Natural killer cell (primary cell): ENCODE measurements around the gene SLC47A2. TPM values are rescaled to one million over a fixed set of nuclear protein-coding genes. Genes with fewer than 3 reads are reported as not detected.

ENCODE experiments used
- ATAC-seq, 3 donors: fragments of 150-1000 bp in 2 of 3; fragments of 200-7000 bp in 1 of 3; cut with Tn5 transposase; 1 replicate in 1 of 3; 2 replicates in 2 of 3; pipeline ENCODE4 v1.10.0; 2021; ENCODE audit warnings: mild to moderate bottlenecking in 2 of 3, moderate library complexity in 2 of 3
- DNase-seq, 2 donors: peaks; one replicate each; pipeline versions ENCODE4 v3.0.0 to v3.0.0-alpha.2; 2013 to 2021; ENCODE audit warnings: mixed read lengths in 1 of 2
- H3K27ac ChIP-seq: one replicate; pipeline ENCODE4 v1.5.1; 2013; ENCODE audit warnings: mild to moderate bottlenecking, low read length
- H3K27me3 ChIP-seq: one replicate; pipeline ENCODE4 v1.6.1; 2013; ENCODE audit warnings: low read length; ENCODE audit not compliant: control insufficient read depth, insufficient read depth
- H3K36me3 ChIP-seq: one replicate; pipeline ENCODE4 v1.6.1; 2013; ENCODE audit warnings: low read length; ENCODE audit not compliant: control insufficient read depth, insufficient read depth
- H3K4me1 ChIP-seq: one replicate; pipeline ENCODE4 v1.6.1; 2013; ENCODE audit warnings: low read length; ENCODE audit not compliant: control insufficient read depth, insufficient read depth
- H3K4me3 ChIP-seq: one replicate; pipeline ENCODE4 v1.5.1; 2013; ENCODE audit warnings: low read length
- H3K9me3 ChIP-seq: one replicate; pipeline ENCODE4 v1.6.1; 2013; ENCODE audit warnings: low read length; ENCODE audit not compliant: control insufficient read depth, insufficient read depth
- H3K27ac Mint-ChIP-seq, 2 donors: one replicate each; pipeline ENCODE4 v1.8.0; 2022; ENCODE audit warnings: mild to moderate bottlenecking in 2 of 2, mixed read lengths in 2 of 2, moderate library complexity in 1 of 2
- H3K27me3 Mint-ChIP-seq, 2 donors: one replicate each; pipeline ENCODE4 v1.8.0; 2022; ENCODE audit warnings: low read depth in 2 of 2, mixed read lengths in 2 of 2
- H3K36me3 Mint-ChIP-seq: one replicate; pipeline ENCODE4 v1.8.0; 2022; ENCODE audit warnings: mixed read lengths
- H3K4me1 Mint-ChIP-seq, 2 donors: one replicate each; pipeline ENCODE4 v1.8.0; 2022; ENCODE audit warnings: mixed read lengths in 2 of 2
- H3K4me3 Mint-ChIP-seq: one replicate; pipeline ENCODE4 v1.8.0; 2022; ENCODE audit warnings: mild to moderate bottlenecking, moderate library complexity, mixed read lengths
- H3K9me3 Mint-ChIP-seq, 2 donors: one replicate each; pipeline ENCODE4 v1.8.0; 2022; ENCODE audit warnings: mixed read lengths in 2 of 2
- CTCF ChIP-seq: fragments of 200-600 bp; IDR thresholded peaks from one replicate; pipeline ENCODE4 v1.8.0; 2022; ENCODE audit warnings: antibody characterized with exemption
- WGBS: methylation state at CpG from one replicate; pipeline ENCODE4 v1.1.7; 2013; ENCODE audit warnings: missing lambda C conversion rate; ENCODE audit not compliant: insufficient coverage; 5-methylcytosine and 5-hydroxymethylcytosine counted together
- intact Hi-C: fragments of 100-400 bp; cut with micrococcal nuclease; formaldehyde crosslinking; loops from one replicate; pipeline ENCODE4 v1.14.2; 2022
- total RNA-seq, 4 donors: library from RNA; stranded (reverse); fragments of 120-200 nt in 1 of 4; gene quantifications; one replicate each; pipeline versions ENCODE4 v1.2.3 to v1.2.4, GENCODE V29; 2013 to 2022

The SLC47A2 gene
- total RNA-seq, 3 donors from 2014 or later (not counting 1 experiment from before 2014, with no cell fraction given) = not detected

- no peak overlapping the region for H3K4me3 ChIP-seq
- H3K9me3 ChIP-seq = no peaks in the 10 kb centered on the region
- no peak overlapping the region for H3K27ac ChIP-seq
- Mint-ChIP-seq H3K27me3 (peaks cover 0 to 3% of the 10 kb centered on the region in 2 donors), H3K27ac (no peak overlapping the region), H3K4me1 (no peaks in the 10 kb centered on the region), H3K36me3 (no peaks in the 10 kb centered on the region), H3K9me3 (no peaks in the 10 kb centered on the region), H3K4me3 (no peak overlapping the region)
- WGBS = 77% methylated on average over 8 of the region's 11 CpGs
- ATAC-seq (no peak), DNase-seq (no peak)
- H3K4me1 ChIP-seq = no peaks in the 10 kb centered on the region
- H3K36me3 ChIP-seq = no peaks in the 10 kb centered on the region
- H3K27me3 ChIP-seq = no peaks in the 10 kb centered on the region
- no peak for TF ChIP-seq CTCF
- intact Hi-C loops = no loop called here
These were observed 17.7 kb upstream of the SLC47A2 start for GRCh38 chr17:19733953-19734526.

DNA sequence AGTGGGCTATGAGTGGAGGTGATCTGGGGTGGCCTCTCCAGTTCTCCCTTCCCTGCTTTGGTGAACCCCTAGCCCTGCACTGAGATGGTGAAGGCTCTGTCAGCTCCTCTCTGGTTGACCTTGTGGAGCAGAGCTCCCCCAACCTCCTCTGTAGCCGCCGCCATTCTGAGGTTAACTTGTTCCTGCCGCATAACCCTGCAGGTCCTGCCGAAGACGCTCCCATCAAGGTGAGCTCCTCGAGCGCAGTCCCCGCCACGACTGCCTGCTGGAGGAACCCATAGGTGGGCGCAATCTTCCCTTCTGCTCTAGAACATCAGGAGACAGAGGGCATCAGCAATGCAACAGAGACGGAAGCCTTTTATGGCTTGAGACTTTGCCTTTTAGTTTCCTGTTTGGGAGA is 15.2 kb upstream of the SLC47A2 start:
- H3K9me3 ChIP-seq = no peaks in the 10 kb centered on the region
- intact Hi-C loops = no loop called here
- Mint-ChIP-seq H3K36me3 (no peaks in the 10 kb centered on the region), H3K4me1 (no peaks in the 10 kb centered on the region), H3K4me3 (no peak overlapping the region), H3K27ac (no peak overlapping the region), H3K9me3 (no peaks in the 10 kb centered on the region), H3K27me3 (peaks cover 0 to 3% of the 10 kb centered on the region in 2 donors)
- no peaks in the 10 kb centered on the region for H3K36me3 ChIP-seq
- no peak for ATAC-seq
- DNase-seq = no peak
- no peaks in the 10 kb centered on the region for H3K27me3 ChIP-seq
- WGBS = 93% methylated on average over 11 of the region's 11 CpGs
- no peak overlapping the region for H3K4me3 ChIP-seq
- no peak overlapping the region for H3K27ac ChIP-seq
- H3K4me1 ChIP-seq = no peaks in the 10 kb centered on the region
- TF ChIP-seq CTCF = no peak

- H3K9me3 Mint-ChIP-seq = no peaks in the 10 kb centered on the region
- no peaks in the 10 kb centered on the region for H3K9me3 ChIP-seq
- H3K36me3 Mint-ChIP-seq = no peaks in the 10 kb centered on the region
- no peak for DNase-seq
- H3K27ac ChIP-seq = no peak overlapping the region
- WGBS = 71% methylated on average over 4 of the region's 4 CpGs
- intact Hi-C loops = no loop called here
- no peak overlapping the region for H3K27ac Mint-ChIP-seq
- H3K4me1 Mint-ChIP-seq = no peaks in the 10 kb centered on the region
- no peak for TF ChIP-seq CTCF
- no peaks in the 10 kb centered on the region for H3K27me3 ChIP-seq
- no peaks in the 10 kb centered on the region for H3K36me3 ChIP-seq
- H3K4me3 ChIP-seq = no peak overlapping the region
- ATAC-seq = no peak
- H3K4me3 Mint-ChIP-seq = no peak overlapping the region
- no peaks in the 10 kb centered on the region for H3K4me1 ChIP-seq
- H3K27me3 Mint-ChIP-seq = peaks cover 0 to 3% of the 10 kb centered on the region in 2 donors
These were observed 14.5 kb upstream of the SLC47A2 start for GRCh38 chr17:19730843-19731242.

DNA sequence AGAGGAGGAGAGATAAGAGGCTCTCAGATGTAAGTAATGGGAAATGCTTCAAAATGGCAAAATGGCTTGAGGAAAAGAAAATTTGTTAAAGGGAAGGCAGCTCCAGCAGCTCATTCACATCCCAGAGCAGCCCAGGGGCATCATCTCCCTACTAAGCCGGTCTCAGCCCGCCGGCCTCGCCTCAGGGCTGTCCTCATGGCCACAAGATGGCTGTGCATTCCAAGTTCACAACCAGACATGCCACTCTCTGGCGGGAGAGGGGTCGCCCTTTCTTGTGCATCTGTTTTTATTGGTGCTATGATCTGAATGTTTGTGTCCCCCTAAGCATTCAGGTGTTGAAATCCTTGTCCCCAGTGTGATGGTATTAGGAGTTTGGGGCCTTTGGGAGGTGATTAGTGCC is 13.5 kb upstream of the SLC47A2 start:
- Histone ChIP-seq H3K36me3 (no peaks in the 10 kb centered on the region), H3K4me3 (no peak overlapping the region), H3K4me1 (peaks cover 3% of the 10 kb centered on the region), H3K27ac (no peak overlapping the region), H3K9me3 (no peaks in the 10 kb centered on the region), H3K27me3 (no peaks in the 10 kb centered on the region)
- Mint-ChIP-seq H3K4me3 (no peak overlapping the region), H3K27ac (no peak overlapping the region), H3K9me3 (no peaks in the 10 kb centered on the region), H3K27me3 (peaks cover 0 to 3% of the 10 kb centered on the region in 2 donors), H3K36me3 (no peaks in the 10 kb centered on the region), H3K4me1 (peaks cover 7 to 8% of the 10 kb centered on the region in 2 donors)
- WGBS = over 99% methylated on average over 6 of the region's 6 CpGs
- no peak for ATAC-seq
- no peak for DNase-seq
- intact Hi-C loops = no loop called here
- no peak for TF ChIP-seq CTCF
